DMS53 treated with DMSO at 0.1 percent for 48 hours (cell line): ENCODE data around the gene R3HCC1L.
"Not testable (repeated sequence)": the region's sequence is repeated elsewhere in the genome, so short reads cannot be mapped to it uniquely, and the experiment has no call there.

Experiments used
- DNase-seq: peaks from one replicate; lab custom pipeline; 2025; ENCODE audit not compliant: unreplicated experiment; lab: John Stamatoyannopoulos, UW

Gene R3HCC1L

GRCh38 chr10:98128802-98129201 is 5.7 kb upstream of the R3HCC1L start:
- no peak for DNase-seq

DNA sequence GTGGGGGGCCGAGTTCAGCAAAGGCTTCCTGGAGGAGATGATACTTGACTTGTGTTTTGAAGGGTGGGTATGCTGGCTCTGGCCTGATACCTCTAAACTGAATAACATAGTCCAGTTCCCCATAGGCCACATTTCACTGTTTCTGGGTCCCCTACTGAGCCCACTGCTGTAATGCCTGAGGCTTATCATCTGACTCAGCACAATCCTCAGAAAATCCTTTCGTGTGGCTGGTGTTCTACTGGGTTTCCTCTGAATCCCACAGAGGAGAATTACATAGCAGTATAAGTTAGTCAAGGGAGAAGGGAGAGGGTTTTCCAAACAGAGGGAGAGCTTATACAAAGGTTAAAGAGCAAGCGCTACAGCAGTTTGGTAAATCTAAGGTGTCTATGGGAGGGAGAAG is 2.8 kb upstream of the R3HCC1L start:
- no peak for DNase-seq

DNA sequence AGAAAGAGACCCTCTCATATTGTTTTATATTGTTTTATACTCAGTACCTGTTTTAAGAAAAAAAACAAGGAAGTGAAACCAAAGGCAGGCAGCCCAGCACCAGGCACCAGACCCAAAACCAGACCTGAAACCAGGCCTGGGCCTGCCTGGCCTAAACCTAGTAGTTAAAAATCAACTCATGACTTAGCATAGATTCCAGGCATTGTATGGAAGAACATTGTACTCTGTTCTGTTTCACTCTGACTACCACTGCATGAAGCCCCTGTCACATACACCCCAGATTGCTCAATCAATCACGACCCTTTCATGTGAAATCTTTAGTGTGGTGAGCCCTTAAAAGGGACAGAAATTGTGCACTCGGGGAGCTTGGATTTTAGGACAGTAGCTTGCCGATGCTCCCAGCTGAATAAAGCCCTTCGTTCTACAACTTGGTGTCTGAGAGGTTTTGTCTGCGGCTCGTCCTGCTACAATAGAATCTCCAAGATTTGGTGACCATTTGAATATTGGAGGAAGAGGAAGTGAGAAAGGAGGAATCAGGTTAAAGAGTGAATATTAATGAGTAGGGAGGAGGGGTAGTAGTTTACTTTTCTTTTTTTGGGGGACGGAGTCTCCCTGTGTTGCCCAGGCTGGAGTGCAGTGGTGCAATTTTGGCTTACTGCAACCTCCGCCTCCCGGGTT is 1.2 kb upstream of the R3HCC1L start:
- DNase-seq: not testable (repeated sequence)

GRCh38 chr10:98134117-98134430 is 383 bp upstream of the R3HCC1L start:
- DNase-seq: no peak

GRCh38 chr10:98135222-98135899 is 904 bp downstream of the R3HCC1L start:
- DNase-seq: peak; percentile 15

GRCh38 chr10:98136775-98137174 is 2.3 kb downstream of the R3HCC1L start:
- not testable (repeated sequence) for DNase-seq

DNA sequence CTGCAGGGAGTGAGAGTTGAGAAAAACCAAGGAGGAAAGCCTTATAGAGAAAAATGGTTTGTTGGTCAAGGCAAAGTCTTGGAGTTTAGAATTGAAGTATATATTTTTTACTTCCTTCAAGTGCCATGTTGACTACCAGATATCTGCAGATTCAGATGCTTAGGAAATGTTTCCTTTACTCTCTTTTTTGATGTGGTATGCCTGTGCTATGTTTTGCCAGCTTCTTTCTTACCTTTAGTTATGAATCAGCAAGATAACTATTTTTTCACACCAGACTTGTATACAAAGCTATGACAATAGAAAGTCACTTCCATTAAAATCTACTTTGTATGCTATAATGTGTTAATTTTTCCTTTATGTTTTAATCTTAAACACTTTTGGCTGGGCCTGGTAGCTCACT is 3.6 kb downstream of the R3HCC1L start:
- no peak for DNase-seq

GRCh38 chr10:98139431-98139830 is 5.0 kb downstream of the R3HCC1L start:
- no peak for DNase-seq

DNA sequence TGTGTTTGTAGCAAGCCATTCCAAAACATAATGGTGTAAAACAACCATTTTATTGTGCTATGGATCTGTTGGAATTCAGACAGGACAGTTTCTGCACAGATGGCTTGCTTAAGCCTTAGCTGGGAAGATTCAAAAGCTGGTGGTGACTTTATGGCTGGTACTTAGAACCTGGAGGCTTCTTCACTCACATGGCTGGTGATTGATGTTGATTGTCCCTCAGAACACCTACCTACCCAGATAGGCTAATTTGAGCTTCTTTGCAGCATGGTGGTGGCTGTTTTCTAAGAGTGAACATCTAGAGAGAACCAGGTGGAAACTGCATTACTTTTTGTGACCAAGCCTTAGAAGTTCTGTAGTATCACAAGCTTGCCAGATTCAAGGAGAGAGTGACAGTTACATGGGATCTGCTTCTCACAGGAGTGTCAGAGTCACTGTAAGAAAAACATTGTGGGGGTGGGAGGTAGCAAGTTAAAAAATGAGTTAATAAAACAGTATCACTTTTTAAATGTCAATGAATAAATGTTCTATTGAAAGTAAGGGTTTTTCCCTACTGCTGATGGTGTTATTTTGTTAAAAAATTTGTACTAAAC is 7.1 kb downstream of the R3HCC1L start:
- no peak for DNase-seq

DNA sequence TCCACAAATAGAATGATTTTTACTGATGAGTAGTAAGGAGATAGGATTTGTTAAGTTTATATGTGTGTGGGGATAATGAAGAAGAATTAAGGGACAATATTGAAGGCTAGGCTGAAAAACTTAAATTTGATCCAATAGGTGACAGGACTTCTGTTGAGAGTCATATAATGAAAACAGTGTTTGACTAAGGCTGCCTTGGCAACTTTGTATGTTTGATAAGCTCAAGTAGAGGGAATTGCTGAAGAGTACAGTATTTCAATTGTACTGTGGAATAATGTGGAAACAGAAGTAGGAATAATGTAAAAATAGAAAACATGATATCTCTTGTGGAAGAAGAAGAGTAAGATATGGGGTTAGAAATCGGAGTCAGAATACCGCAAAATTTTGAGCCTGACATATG is 10.5 kb downstream of the R3HCC1L start:
- no peak for DNase-seq

GRCh38 chr10:98149858-98150257 is 15.4 kb downstream of the R3HCC1L start:
- no peak for DNase-seq

GRCh38 chr10:98150544-98150943 is 16.1 kb downstream of the R3HCC1L start:
- DNase-seq: no peak

- DNase-seq: not testable (repeated sequence)
Observed at GRCh38 chr10:98152778-98153177, 18.3 kb downstream of the R3HCC1L start.

GRCh38 chr10:98153213-98153958 is 18.9 kb downstream of the R3HCC1L start:
- DNase-seq: not testable (repeated sequence)

DNA sequence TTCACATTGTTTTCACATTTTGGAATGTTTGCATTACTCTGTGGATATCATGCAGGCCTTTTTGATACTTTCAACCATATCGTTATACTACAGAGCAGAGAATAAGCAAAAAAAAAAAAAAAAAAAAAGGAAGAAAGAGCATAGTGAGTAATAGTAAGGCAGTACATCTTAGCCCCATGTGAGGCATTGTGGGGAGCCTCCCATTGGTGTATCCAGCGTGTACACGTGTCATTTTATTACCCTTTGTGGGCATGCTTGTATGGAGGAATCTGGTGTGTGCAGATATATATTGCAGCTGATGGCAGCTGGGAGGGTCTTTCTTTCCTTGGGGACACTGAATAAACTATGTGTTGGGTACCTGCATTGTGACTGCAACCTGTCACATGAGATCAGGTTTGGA is 19.6 kb downstream of the R3HCC1L start:
- DNase-seq: no peak

DNA sequence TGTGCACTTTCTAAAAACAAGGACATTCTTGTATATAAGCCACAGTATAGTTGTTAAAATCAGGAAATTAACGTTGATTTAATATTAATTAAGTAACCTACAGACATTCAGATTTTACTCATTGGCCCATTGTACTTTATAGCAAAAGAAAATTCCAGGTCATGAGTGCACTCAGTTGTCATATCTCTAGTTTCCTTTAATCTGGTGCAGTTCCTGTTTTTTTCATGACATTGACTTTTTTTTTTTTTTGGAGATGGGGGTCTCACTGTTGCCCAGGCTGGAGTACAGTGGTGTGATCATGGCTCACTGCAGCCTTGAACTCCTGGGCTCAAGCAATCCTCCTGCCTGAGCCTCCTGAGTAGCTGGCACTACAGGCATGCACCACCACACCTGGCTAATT is 24.1 kb downstream of the R3HCC1L start:
- no peak for DNase-seq

DNA sequence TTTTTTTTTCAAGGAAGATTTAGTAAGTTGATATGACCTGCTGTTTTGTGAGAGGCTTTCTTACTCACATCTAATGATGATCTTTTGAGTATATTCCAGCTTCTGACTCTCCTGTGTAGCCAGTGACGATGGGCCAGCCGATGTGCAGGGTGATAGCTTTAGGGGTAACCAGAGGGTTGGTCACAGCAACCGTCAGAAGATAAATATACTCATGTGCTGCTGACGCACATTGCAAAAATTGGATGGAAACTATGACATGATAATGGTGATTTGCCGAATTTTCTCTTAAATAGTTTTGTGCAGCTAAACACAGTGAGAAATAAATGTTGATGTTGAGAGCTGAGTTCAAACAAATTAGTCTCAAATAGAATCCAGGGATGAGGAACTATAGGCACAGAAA is 29.5 kb downstream of the R3HCC1L start:
- DNase-seq: no peak

- no peak for DNase-seq
Observed at GRCh38 chr10:98167191-98167590, 32.7 kb downstream of the R3HCC1L start.

DNA sequence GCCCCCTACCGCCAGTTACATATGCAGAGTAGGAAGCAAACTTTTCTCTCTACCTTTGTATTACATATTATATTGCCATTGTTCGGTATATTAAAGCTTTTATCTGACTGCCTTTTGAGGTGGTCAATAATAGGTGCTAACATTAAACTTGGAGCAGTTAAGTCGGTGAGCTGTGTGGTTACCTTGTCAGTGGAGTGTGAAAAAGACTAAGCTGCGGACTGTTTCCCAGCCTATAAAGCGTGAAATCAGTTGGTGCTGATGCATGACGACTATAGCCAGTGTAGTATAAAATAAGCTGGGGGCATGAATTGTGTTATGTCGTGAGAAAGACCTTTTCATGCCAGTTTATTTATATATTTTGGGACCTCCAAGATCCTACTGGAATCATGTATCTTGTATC is 33.7 kb downstream of the R3HCC1L start:
- DNase-seq: no peak

DNA sequence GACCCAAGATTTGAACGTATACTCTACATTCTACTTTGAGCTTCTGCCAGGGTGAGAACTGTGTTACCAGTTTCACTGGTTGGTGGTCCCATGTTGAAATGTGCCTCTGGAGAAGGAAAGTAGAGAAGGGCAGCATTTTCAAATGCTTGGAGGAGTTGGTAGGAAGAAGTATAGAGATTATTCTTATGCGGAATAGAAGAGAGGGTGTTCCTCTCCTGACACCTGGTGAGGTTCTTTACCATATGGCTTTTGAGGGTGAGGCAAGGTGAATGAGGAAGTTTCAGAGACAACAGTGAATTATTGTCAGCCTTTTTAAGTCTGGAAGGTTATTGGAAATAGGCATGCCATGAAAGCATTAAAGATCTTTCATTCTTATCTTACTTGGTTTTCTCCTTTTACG is 34.3 kb downstream of the R3HCC1L start:
- DNase-seq: no peak

DNA sequence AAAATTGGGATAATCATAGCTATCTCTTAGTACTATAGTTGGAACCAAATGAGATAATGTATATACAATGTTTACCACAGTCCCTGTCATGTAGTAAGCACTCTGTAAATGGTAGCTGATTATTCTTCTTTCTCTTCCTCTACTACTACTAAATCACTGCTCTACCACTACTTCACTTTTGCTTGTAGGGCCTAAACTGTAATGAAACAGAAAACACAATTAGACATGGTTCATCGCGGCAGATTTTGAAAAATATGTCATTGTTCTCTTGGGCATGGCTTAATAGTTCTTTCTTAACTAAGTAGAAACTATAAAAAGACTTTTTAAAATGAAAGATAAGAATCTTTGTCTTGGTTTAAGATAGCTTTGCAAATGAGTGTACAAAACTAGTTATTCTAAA is 34.9 kb downstream of the R3HCC1L start:
- no peak for DNase-seq
